CD4-positive, CD25-positive, alpha-beta regulatory T cell (primary cell): ENCODE results near the gene BUD13. TPM values are rescaled to one million over a fixed set of nuclear protein-coding genes. Genes with fewer than 3 reads are reported as not detected.

ENCODE experiments used
- ATAC-seq, 2 donors: fragments of 150-1000 bp; cut with Tn5 transposase; one replicate each; pipeline ENCODE4 v1.10.0; 2021; ENCODE audit warnings: low read depth in 2 of 2, moderate number of reproducible peaks in 2 of 2, moderate library complexity in 1 of 2
- DNase-seq, 3 donors: peaks; one replicate each; pipeline versions ENCODE4 v3.0.0 to v3.0.0-alpha.2; 2012 to 2022; ENCODE audit warnings: mixed read lengths in 1 of 3
- H3K27ac ChIP-seq: one replicate; pipeline ENCODE4 v1.7.0; 2013; ENCODE audit warnings: mild to moderate bottlenecking, low read length; ENCODE audit not compliant: insufficient read depth, poor library complexity, severe bottlenecking
- H3K27me3 ChIP-seq: one replicate; pipeline ENCODE4 v1.7.0; 2013; ENCODE audit warnings: low read length; ENCODE audit not compliant: control insufficient read depth, insufficient read depth
- H3K36me3 ChIP-seq: one replicate; pipeline ENCODE4 v1.7.0; 2013; ENCODE audit warnings: mild to moderate bottlenecking, low read length, moderate library complexity; ENCODE audit not compliant: control insufficient read depth, insufficient read depth
- H3K4me1 ChIP-seq: 2 replicates; pipeline ENCODE4 v1.7.0; 2013; ENCODE audit warnings: mild to moderate bottlenecking, low read length; ENCODE audit not compliant: insufficient read depth, control insufficient read depth, poor library complexity, severe bottlenecking
- H3K4me3 ChIP-seq: one replicate; pipeline ENCODE4 v1.7.0; 2013; ENCODE audit warnings: low read depth, mild to moderate bottlenecking, low read length, moderate library complexity
- H3K9me3 ChIP-seq, 2 experiments: 1 replicate in 1 of 2; 2 replicates in 1 of 2; pipeline ENCODE4 v1.7.0; 2013; ENCODE audit warnings: low read length in 2 of 2, mild to moderate bottlenecking in 1 of 2, moderate library complexity in 1 of 2; ENCODE audit not compliant: control insufficient read depth in 2 of 2
- H3K27ac Mint-ChIP-seq, 3 donors: one replicate each; pipeline ENCODE4 v1.8.0; 2020 to 2022; ENCODE audit warnings: mild to moderate bottlenecking in 3 of 3, mixed read lengths in 3 of 3, moderate library complexity in 2 of 3
- H3K27me3 Mint-ChIP-seq: one replicate; pipeline ENCODE4 v1.8.0; 2022; ENCODE audit warnings: mild to moderate bottlenecking, mixed read lengths
- H3K36me3 Mint-ChIP-seq: one replicate; pipeline ENCODE4 v1.8.0; 2020; ENCODE audit warnings: mixed read lengths
- H3K4me1 Mint-ChIP-seq, 4 donors: one replicate each; pipeline ENCODE4 v1.8.0; 2020 to 2022; ENCODE audit warnings: mixed read lengths in 4 of 4, mild to moderate bottlenecking in 1 of 4
- H3K4me3 Mint-ChIP-seq, 4 donors: one replicate each; pipeline ENCODE4 v1.8.0; 2020 to 2022; ENCODE audit warnings: mild to moderate bottlenecking in 4 of 4, mixed read lengths in 4 of 4, moderate library complexity in 3 of 4
- H3K9me3 Mint-ChIP-seq, 7 donors: one replicate each; pipeline ENCODE4 v1.8.0; 2020 to 2022; ENCODE audit warnings: mixed read lengths in 7 of 7, mild to moderate bottlenecking in 3 of 7, moderate library complexity in 2 of 7
- polyA plus RNA-seq, 4 donors: library from polyadenylated mRNA; unstranded; fragments of 300-500 nt; fragmentation: Illumina TruSeq; gene quantifications; one replicate each; pipeline ENCODE4 v1.2.3, GENCODE V29; 2021
- total RNA-seq: library from RNA; stranded (reverse); gene quantifications from one replicate; pipeline ENCODE4 v1.2.3, GENCODE V29; 2022

Gene BUD13
- total and polyA plus RNA-seq, 5 donors from 2014 or later = 12.1 to 18.5 (median 13.6) TPM

- no peak for ATAC-seq
- Mint-ChIP-seq H3K4me3 (no peak overlapping the region), H3K4me1 (peaks cover 0 to 4% (median 0%) of the 10 kb centered on the region in 4 donors), H3K27ac (peak overlapping the region in 1 of 3 donors; percentile 31), H3K36me3 (peaks cover 4% of the 10 kb centered on the region), H3K27me3 (no peaks in the 10 kb centered on the region), H3K9me3 (no peaks in the 10 kb centered on the region)
- H3K9me3 ChIP-seq = no peaks in the 10 kb centered on the region
- DNase-seq = no peak
- H3K27ac ChIP-seq = no peak overlapping the region
- H3K4me1 ChIP-seq = no peaks in the 10 kb centered on the region
- no peak overlapping the region for H3K4me3 ChIP-seq
- H3K36me3 ChIP-seq = no peaks in the 10 kb centered on the region
- H3K27me3 ChIP-seq = no peaks in the 10 kb centered on the region
These were observed 33.8 kb downstream of the BUD13 start for GRCh38 chr11:116738975-116739374.

- ATAC-seq (no peak), DNase-seq (peak in 1 of 3 donors; percentile 24)
- Histone ChIP-seq H3K27ac (no peak overlapping the region), H3K4me1 (peaks cover 3% of the 10 kb centered on the region), H3K4me3 (no peak overlapping the region), H3K36me3 (no peaks in the 10 kb centered on the region), H3K27me3 (no peaks in the 10 kb centered on the region), H3K9me3 (no peaks in the 10 kb centered on the region)
- H3K27me3 Mint-ChIP-seq = no peaks in the 10 kb centered on the region
- H3K27ac Mint-ChIP-seq = no peak overlapping the region
- peaks cover 2 to 7% (median 4%) of the 10 kb centered on the region in 4 donors for H3K4me1 Mint-ChIP-seq
- peaks cover 4% of the 10 kb centered on the region for H3K36me3 Mint-ChIP-seq
- H3K9me3 Mint-ChIP-seq = no peaks in the 10 kb centered on the region
- H3K4me3 Mint-ChIP-seq = no peak overlapping the region
These were observed 36.0 kb downstream of the BUD13 start for GRCh38 chr11:116736763-116737162.

GRCh38 chr11:116733969-116734508 is 38.7 kb downstream of the BUD13 start:
- DNase-seq (no peak), ATAC-seq (no peak)
- no peaks in the 10 kb centered on the region for H3K36me3 ChIP-seq
- Mint-ChIP-seq H3K27me3 (no peaks in the 10 kb centered on the region), H3K4me1 (peaks cover 0 to 7% (median 4%) of the 10 kb centered on the region in 4 donors), H3K9me3 (no peaks in the 10 kb centered on the region), H3K4me3 (no peak overlapping the region), H3K27ac (peak overlapping the region in 1 of 3 donors; percentile 11), H3K36me3 (peaks cover 4% of the 10 kb centered on the region)
- no peak overlapping the region for H3K27ac ChIP-seq
- no peak overlapping the region for H3K4me3 ChIP-seq
- H3K9me3 ChIP-seq = no peaks in the 10 kb centered on the region
- no peaks in the 10 kb centered on the region for H3K27me3 ChIP-seq
- peaks cover 3% of the 10 kb centered on the region for H3K4me1 ChIP-seq

GRCh38 chr11:116733043-116733755 is 39.6 kb downstream of the BUD13 start:
- Histone ChIP-seq H3K27ac (no peak overlapping the region), H3K4me1 (peaks cover 3% of the 10 kb centered on the region), H3K4me3 (no peak overlapping the region), H3K9me3 (no peaks in the 10 kb centered on the region), H3K27me3 (no peaks in the 10 kb centered on the region), H3K36me3 (no peaks in the 10 kb centered on the region)
- peaks cover 0 to 7% (median 4%) of the 10 kb centered on the region in 4 donors for H3K4me1 Mint-ChIP-seq
- ATAC-seq (no peak), DNase-seq (no peak)
- H3K27ac Mint-ChIP-seq = peak overlapping the region in 1 of 3 donors; percentile 69
- H3K9me3 Mint-ChIP-seq = no peaks in the 10 kb centered on the region
- no peaks in the 10 kb centered on the region for H3K27me3 Mint-ChIP-seq
- no peak overlapping the region for H3K4me3 Mint-ChIP-seq
- H3K36me3 Mint-ChIP-seq = peaks cover 4% of the 10 kb centered on the region

- peak; percentile 37 to 61 (median 45) for DNase-seq
- peaks cover 0 to 7% (median 4%) of the 10 kb centered on the region in 4 donors for H3K4me1 Mint-ChIP-seq
- no peaks in the 10 kb centered on the region for H3K36me3 Mint-ChIP-seq
- H3K9me3 ChIP-seq = no peaks in the 10 kb centered on the region
- H3K27me3 ChIP-seq = no peaks in the 10 kb centered on the region
- no peaks in the 10 kb centered on the region for H3K27me3 Mint-ChIP-seq
- H3K27ac ChIP-seq = no peak overlapping the region
- peak overlapping the region in 1 of 3 donors; percentile 69 for H3K27ac Mint-ChIP-seq
- H3K4me3 ChIP-seq = no peak overlapping the region
- no peaks in the 10 kb centered on the region for H3K36me3 ChIP-seq
- peak; percentile 73 to 77 for ATAC-seq
- H3K4me3 Mint-ChIP-seq = no peak overlapping the region
- peaks cover 3% of the 10 kb centered on the region for H3K4me1 ChIP-seq
- peaks cover 0 to 2% (median 0%) of the 10 kb centered on the region in 7 donors for H3K9me3 Mint-ChIP-seq
These were observed 40.3 kb downstream of the BUD13 start for GRCh38 chr11:116732271-116733042.

GRCh38 chr11:116731821-116732220 is 41.0 kb downstream of the BUD13 start:
- peaks cover 0 to 2% (median 0%) of the 10 kb centered on the region in 7 donors for H3K9me3 Mint-ChIP-seq
- Histone ChIP-seq H3K27ac (no peak overlapping the region), H3K9me3 (no peaks in the 10 kb centered on the region), H3K36me3 (no peaks in the 10 kb centered on the region), H3K4me1 (peaks cover 3% of the 10 kb centered on the region), H3K27me3 (no peaks in the 10 kb centered on the region), H3K4me3 (no peak overlapping the region)
- DNase-seq (no peak), ATAC-seq (no peak)
- no peaks in the 10 kb centered on the region for H3K36me3 Mint-ChIP-seq
- H3K4me3 Mint-ChIP-seq = no peak overlapping the region
- H3K4me1 Mint-ChIP-seq = peaks cover 0 to 7% (median 4%) of the 10 kb centered on the region in 4 donors
- no peaks in the 10 kb centered on the region for H3K27me3 Mint-ChIP-seq
- peak overlapping the region in 1 of 3 donors; percentile 36 for H3K27ac Mint-ChIP-seq

GRCh38 chr11:116731097-116731761 is 41.6 kb downstream of the BUD13 start:
- Mint-ChIP-seq H3K4me1 (peaks cover 0 to 7% (median 4%) of the 10 kb centered on the region in 4 donors), H3K27ac (no peak overlapping the region), H3K9me3 (peaks cover 0 to 2% (median 0%) of the 10 kb centered on the region in 7 donors), H3K27me3 (peaks cover 4% of the 10 kb centered on the region), H3K4me3 (no peak overlapping the region), H3K36me3 (no peaks in the 10 kb centered on the region)
- H3K36me3 ChIP-seq = no peaks in the 10 kb centered on the region
- no peak overlapping the region for H3K4me3 ChIP-seq
- peaks cover 3% of the 10 kb centered on the region for H3K4me1 ChIP-seq
- no peaks in the 10 kb centered on the region for H3K9me3 ChIP-seq
- no peak for ATAC-seq
- no peaks in the 10 kb centered on the region for H3K27me3 ChIP-seq
- H3K27ac ChIP-seq = no peak overlapping the region
- DNase-seq = no peak
